ENCODE results near the gene NDUFAB1. TPM values are rescaled to one million over a fixed set of nuclear protein-coding genes. Genes with fewer than 3 reads are reported as not detected.

Gene NDUFAB1
- total RNA-seq, 1 donor from 2014 or later: 56.5 TPM

DNA sequence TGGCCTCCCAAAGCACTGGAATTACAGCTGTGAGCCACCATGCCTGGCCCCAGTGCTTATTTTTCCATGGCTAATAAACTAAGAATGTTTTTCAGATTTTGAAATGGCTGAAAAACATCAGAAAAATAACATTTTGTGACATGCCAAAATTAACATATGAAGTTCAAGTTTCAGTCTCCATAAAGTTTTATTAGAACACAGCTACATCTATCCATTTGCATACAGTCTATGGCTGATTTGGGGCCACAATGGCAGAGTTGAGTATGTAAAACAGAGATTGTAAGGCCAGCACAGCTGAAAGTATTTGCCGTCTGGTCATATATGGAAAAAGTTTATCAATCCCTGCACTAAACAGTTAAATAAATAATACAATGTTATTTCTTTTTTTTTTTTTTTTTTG, 13.8 kb upstream of the NDUFAB1 start:
- H3K27me3 ChIP-seq (ENCODE audit: low read depth): no peaks in the 10 kb centered on the region
- intact Hi-C loops (cut with DNase I): no loop called here
- peaks cover 68% of the 10 kb centered on the region for H3K36me3 ChIP-seq
- H3K9me3 ChIP-seq: no peaks in the 10 kb centered on the region
- DNase-seq: no peak
- H3K27ac ChIP-seq: no peak overlapping the region
- no peak for ATAC-seq
- H3K4me1 ChIP-seq: no peaks in the 10 kb centered on the region
- TF ChIP-seq, protein P1, sequence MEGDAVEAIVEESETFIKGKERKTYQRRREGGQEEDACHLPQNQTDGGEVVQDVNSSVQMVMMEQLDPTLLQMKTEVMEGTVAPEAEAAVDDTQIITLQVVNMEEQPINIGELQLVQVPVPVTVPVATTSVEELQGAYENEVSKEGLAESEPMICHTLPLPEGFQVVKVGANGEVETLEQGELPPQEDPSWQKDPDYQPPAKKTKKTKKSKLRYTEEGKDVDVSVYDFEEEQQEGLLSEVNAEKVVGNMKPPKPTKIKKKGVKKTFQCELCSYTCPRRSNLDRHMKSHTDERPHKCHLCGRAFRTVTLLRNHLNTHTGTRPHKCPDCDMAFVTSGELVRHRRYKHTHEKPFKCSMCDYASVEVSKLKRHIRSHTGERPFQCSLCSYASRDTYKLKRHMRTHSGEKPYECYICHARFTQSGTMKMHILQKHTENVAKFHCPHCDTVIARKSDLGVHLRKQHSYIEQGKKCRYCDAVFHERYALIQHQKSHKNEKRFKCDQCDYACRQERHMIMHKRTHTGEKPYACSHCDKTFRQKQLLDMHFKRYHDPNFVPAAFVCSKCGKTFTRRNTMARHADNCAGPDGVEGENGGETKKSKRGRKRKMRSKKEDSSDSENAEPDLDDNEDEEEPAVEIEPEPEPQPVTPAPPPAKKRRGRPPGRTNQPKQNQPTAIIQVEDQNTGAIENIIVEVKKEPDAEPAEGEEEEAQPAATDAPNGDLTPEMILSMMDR (IDR thresholded peaks at IDR 0.05): no peak
- H3K4me3 ChIP-seq: no peak overlapping the region

DNA sequence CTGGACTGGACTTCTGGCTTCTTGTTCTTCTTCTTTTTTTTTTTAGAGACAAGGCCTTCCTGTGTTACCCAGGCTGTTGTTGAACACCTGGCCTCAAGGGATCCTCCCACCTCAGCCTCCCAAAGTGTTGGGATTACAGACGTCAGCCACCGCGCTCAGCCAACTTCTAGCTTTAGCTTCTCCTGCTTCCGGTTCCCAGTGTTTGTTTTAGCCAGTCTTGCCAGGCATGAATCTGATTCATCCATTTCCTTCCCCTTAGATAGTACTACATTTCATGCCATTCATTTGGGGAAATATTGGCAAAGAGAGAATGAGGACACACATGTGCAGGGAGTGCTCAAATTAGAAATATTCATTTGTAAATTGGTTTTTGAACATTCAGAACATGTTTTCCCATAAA, 12.1 kb upstream of the NDUFAB1 start:
- intact Hi-C loops (cut with DNase I): no loop called here
- Histone ChIP-seq H3K4me1 (no peaks in the 10 kb centered on the region), H3K9me3 (no peaks in the 10 kb centered on the region), H3K36me3 (peaks cover 73% of the 10 kb centered on the region), H3K27ac (no peak overlapping the region), H3K4me3 (no peak overlapping the region), H3K27me3 (ENCODE audit: low read depth) (no peaks in the 10 kb centered on the region)
- TF ChIP-seq, protein P1 (IDR thresholded peaks at IDR 0.05): no peak
- ATAC-seq: no peak
- DNase-seq: no peak

DNA sequence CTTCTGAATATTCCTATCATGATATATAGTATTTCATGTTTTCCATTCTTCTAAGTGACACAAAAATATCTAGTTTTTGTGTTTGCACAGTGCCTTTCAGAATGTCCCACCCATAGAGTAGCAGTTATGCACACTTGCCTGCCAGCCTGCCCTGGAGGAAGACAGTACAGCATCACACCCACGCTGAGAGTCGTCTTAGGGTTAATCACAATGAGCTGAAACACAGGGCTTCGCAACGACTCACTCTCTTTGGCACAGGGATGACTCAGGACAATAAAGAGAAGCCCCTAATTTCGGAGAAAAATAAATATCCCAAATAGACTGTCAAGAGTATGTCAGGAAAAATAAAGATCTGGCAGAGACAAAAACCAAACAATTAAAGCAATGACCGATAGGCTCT, 11.6 kb upstream of the NDUFAB1 start:
- intact Hi-C loops (cut with DNase I): no loop called here
- no peak overlapping the region for H3K27ac ChIP-seq

DNA sequence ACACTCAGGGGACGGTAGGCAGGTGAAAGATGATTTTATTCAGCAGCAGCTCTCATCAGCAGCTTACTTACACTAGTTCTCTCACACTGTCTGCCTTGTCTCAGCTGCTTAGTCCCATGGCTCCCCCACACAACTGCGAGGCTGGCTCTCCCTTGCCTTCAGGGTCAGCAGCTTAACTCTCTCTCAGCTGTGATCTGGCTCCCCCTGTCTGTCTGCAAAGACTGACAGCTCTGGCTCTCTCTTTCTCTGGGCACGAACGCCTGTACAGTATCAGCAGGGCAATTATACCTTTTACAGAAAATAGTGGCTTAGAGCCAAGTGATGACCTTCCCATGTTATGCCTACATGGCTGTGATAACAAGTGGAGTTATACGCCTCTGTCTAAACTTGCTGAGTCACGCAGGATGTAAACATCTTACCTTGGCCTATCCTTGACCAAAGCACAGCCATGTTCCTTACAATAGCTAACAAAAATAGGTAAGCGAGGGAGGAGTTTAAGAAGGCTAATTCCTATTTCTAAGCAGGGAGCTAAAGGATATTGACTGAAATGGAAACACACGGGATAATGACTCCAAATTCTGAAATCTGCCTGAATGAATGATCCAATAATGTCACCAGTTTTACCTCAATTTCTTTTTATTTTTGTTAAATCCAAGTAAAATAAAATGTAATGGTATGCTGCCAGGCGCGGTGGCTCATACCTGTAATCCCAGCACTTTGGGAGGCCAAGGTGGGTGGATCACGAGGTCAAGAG, 1.1 kb upstream of the NDUFAB1 start:
- ATAC-seq (no peak), DNase-seq (no peak)
- H3K27me3 ChIP-seq (ENCODE audit: low read depth): no peaks in the 10 kb centered on the region
- peak overlapping the region; percentile 97 for H3K4me3 ChIP-seq
- peaks cover 16% of the 10 kb centered on the region for H3K4me1 ChIP-seq
- peaks cover 33% of the 10 kb centered on the region for H3K36me3 ChIP-seq
- intact Hi-C loops (cut with DNase I): no loop called here
- H3K9me3 ChIP-seq: no peaks in the 10 kb centered on the region
- TF ChIP-seq, protein P1 (IDR thresholded peaks at IDR 0.05): no peak
- no peak overlapping the region for H3K27ac ChIP-seq

More for the DNA sequence above, 11.6 kb upstream of the NDUFAB1 start:
- H3K27me3 ChIP-seq (ENCODE audit: low read depth): no peaks in the 10 kb centered on the region
- H3K4me1 ChIP-seq: no peaks in the 10 kb centered on the region
- H3K36me3 ChIP-seq: peaks cover 73% of the 10 kb centered on the region
- H3K4me3 ChIP-seq: no peak overlapping the region
- no peaks in the 10 kb centered on the region for H3K9me3 ChIP-seq
- ATAC-seq (no peak), DNase-seq (no peak)
- TF ChIP-seq, protein P1 (IDR thresholded peaks at IDR 0.05): no peak

- intact Hi-C loops (cut with DNase I): no loop called here
- ATAC-seq: peak in 1 of 2 donors; percentile 3
Observed at GRCh38 chr16:23595246-23595950, 718 bp downstream of the NDUFAB1 start.

More at GRCh38 chr16:23595246-23595950, 718 bp downstream of the NDUFAB1 start:
- peaks cover 16% of the 10 kb centered on the region for H3K4me1 ChIP-seq
- no peaks in the 10 kb centered on the region for H3K27me3 ChIP-seq (ENCODE audit: low read depth)
- H3K27ac ChIP-seq: peak overlapping the region; percentile 82
- peak overlapping the region; percentile 97 for H3K4me3 ChIP-seq
- peaks cover 35% of the 10 kb centered on the region for H3K36me3 ChIP-seq
- TF ChIP-seq, protein P1 (IDR thresholded peaks at IDR 0.05): no peak
- no peak for DNase-seq
- no peaks in the 10 kb centered on the region for H3K9me3 ChIP-seq
